Common myeloid progenitor, CD34-positive (primary cell): ENCODE data around the gene OSGIN1.

ENCODE experiments used
- CTCF ChIA-PET: fragments of 350-600 bp; sonication (Branson Sonifier 250); formaldehyde crosslinking; loops from one replicate; lab custom pipeline; 2021; ENCODE audit warnings: antibody characterized with exemption; lab: Charles Lee
- POLR2A ChIA-PET: fragments of 350-600 bp; sonication (Branson Sonifier 250); formaldehyde crosslinking; loops from one replicate; lab custom pipeline; 2021; ENCODE audit warnings: antibody characterized with exemption; lab: Charles Lee
- DNase-seq, 3 donors: peaks; one replicate each; pipeline versions ENCODE4 v3.0.0 to v3.0.0-alpha.2; 2013
- H3K27ac ChIP-seq, 2 experiments: 1 replicate in 1 of 2; 2 replicates in 1 of 2; pipeline ENCODE4 v1.7.0; 2013; ENCODE audit warnings: inconsistent platforms in 2 of 2, low read length in 2 of 2, mild to moderate bottlenecking in 2 of 2, low read depth in 1 of 2, moderate library complexity in 1 of 2; ENCODE audit not compliant: severe bottlenecking in 2 of 2, insufficient read depth in 1 of 2, poor library complexity in 1 of 2
- H3K27me3 ChIP-seq, 5 experiments: replicated peaks in 2 of 5; 1 replicate in 3 of 5; 2 replicates in 2 of 5; pipeline versions ENCODE4 v1.6.1 to v1.7.0; 2013; ENCODE audit warnings: low read length in 4 of 5, mild to moderate bottlenecking in 2 of 5, moderate library complexity in 2 of 5, inconsistent platforms in 1 of 5; ENCODE audit not compliant: insufficient read depth in 5 of 5, control insufficient read depth in 4 of 5
- H3K36me3 ChIP-seq, 4 experiments: 1 replicate in 2 of 4; 2 replicates in 2 of 4; pipeline versions ENCODE4 v1.6.1 to v1.7.0; 2013; ENCODE audit warnings: low read length in 3 of 4, control low read depth in 1 of 4, mild to moderate bottlenecking in 1 of 4; ENCODE audit not compliant: control insufficient read depth in 4 of 4, insufficient read depth in 4 of 4
- H3K4me1 ChIP-seq, 4 experiments: 1 replicate in 3 of 4; 2 replicates in 1 of 4; pipeline versions ENCODE4 v1.6.1 to v1.7.1; 2013; ENCODE audit warnings: low read length in 3 of 4, mild to moderate bottlenecking in 3 of 4, control low read depth in 1 of 4, inconsistent platforms in 1 of 4, moderate library complexity in 1 of 4; ENCODE audit not compliant: control insufficient read depth in 4 of 4, insufficient read depth in 4 of 4; ENCODE audit errors: control extremely low read depth in 1 of 4
- H3K4me3 ChIP-seq, 7 experiments: 1 replicate in 4 of 7; 2 replicates in 3 of 7; pipeline versions ENCODE4 v1.5.1 to v1.7.0; 2013; ENCODE audit warnings: mild to moderate bottlenecking in 7 of 7, low read length in 6 of 7, moderate library complexity in 6 of 7, inconsistent platforms in 2 of 7, low read depth in 2 of 7, control low read depth in 1 of 7; ENCODE audit not compliant: insufficient read depth in 4 of 7, control insufficient read depth in 1 of 7; ENCODE audit errors: extremely low read depth in 1 of 7
- H3K9me3 ChIP-seq, 5 experiments: 1 replicate in 4 of 5; 2 replicates in 1 of 5; pipeline versions ENCODE4 v1.6.1 to v1.7.1; 2013; ENCODE audit warnings: low read length in 4 of 5, mild to moderate bottlenecking in 2 of 5, inconsistent platforms in 1 of 5, low read depth in 1 of 5, moderate library complexity in 1 of 5; ENCODE audit not compliant: control insufficient read depth in 4 of 5, insufficient read depth in 2 of 5; ENCODE audit errors: control extremely low read depth in 1 of 5
- WGBS: methylation state at CpG from one replicate; pipeline ENCODE4 v1.1.5; 2013; ENCODE audit not compliant: insufficient coverage; 5-methylcytosine and 5-hydroxymethylcytosine counted together

Gene OSGIN1

DNA sequence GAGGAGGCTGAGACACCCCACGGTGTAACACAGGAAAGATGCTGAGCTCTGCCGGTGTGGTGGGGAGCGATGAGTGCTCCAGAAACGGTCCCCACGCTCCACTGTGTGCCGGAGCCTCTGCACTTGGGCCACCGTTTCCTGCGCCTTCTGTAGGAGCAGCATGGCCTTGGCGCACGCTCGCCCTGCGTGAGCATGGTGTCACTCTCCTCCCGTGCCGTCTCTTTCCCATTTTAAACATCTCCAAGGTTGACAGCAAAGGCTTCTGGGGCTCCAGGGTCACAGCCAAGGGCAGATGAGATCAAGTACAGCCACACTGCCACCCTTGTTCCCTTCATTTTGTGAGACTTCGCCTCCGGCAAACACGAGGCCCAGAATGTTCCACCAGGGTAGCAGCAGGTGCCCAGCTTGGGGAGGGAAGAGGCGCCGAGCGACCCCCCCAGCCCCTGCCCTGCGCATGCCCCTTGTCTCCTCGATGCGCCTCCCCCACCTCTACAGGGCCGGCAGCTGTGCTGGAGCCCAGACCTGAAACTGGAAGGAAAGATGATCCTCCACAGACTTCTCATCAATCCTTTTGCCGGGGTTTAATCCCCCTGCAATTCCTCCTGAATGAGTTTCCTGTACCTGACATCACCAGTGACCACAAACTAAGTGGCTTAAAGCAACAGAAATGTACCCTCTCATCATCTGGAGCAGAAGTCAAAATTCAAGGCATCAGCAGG lies 19.9 kb upstream of the OSGIN1 start:
- H3K4me1 ChIP-seq: no peaks in the 10 kb centered on the region
- POLR2A ChIA-PET: no interaction called here
- no peak for DNase-seq
- 93% methylated on average over 20 of the region's 25 CpGs for WGBS
- no peak overlapping the region for H3K4me3 ChIP-seq
- H3K9me3 ChIP-seq: no peaks in the 10 kb centered on the region
- CTCF ChIA-PET: no interaction called here
- H3K27me3 ChIP-seq: no peaks in the 10 kb centered on the region
- no peak overlapping the region for H3K27ac ChIP-seq
- peaks cover 0 to 2% (median 0%) of the 10 kb centered on the region in 4 experiments for H3K36me3 ChIP-seq

DNA sequence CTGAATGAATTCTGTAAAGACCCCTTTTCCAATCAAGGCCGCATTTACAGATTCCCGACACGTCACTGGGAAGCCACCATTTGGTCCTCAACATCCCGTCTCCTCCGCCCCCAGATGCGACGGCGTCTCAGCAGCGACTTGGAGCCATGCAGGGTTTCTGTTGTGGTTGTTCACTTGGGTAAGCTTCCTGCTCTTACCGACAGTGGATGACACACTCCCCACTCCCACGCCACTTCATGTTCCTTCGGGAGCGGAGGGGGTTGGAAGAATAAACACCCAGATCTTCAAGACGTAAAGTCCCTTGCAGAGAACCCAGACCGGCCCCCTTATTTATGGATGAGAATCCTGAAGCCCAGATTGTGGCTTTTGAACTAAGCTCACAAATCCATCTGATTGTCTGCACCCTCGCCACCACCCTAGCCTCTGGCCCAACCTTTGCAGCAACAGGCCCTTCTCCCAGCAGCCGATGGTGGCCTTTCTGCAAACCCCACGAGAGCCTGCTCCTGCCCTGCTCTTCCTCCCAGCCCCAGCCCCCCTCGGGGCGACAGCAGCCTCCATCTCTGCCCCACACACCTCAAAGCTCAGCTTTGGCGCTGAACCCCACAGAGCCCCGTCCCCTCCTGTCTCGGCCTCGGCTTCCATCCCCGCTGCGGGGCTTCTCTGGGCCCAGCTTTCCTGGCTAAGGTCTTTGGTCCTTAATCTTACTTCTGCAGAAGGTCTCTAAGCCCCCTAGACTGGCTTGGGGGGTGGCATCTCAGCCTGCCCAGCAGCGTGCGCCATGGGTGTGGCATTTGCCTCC lies 19.0 kb upstream of the OSGIN1 start:
- ChIA-PET CTCF (no interaction called here), POLR2A (no interaction called here)
- DNase-seq: no peak
- no peaks in the 10 kb centered on the region for H3K27me3 ChIP-seq
- no peaks in the 10 kb centered on the region for H3K36me3 ChIP-seq
- no peaks in the 10 kb centered on the region for H3K9me3 ChIP-seq
- WGBS: 93% methylated on average over 28 of the region's 28 CpGs
- H3K4me1 ChIP-seq: no peaks in the 10 kb centered on the region
- no peak overlapping the region for H3K27ac ChIP-seq
- no peak overlapping the region for H3K4me3 ChIP-seq

DNA sequence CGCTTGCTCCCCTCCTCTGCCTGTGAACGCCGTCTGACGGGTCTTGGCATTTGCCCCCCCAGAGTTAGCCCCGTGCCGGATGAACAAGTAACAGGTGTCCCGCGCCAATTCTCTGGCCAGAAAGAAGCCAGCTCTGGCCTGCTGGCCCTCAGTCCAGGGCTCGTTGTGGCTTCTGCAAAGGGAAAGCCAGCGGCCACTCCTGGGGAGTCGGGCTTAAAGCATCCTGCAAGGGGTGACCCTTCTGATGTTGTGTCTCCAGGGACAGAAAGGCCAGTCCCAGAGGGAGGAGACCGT lies 18.4 kb upstream of the OSGIN1 start:
- CTCF ChIA-PET: no interaction called here
- Histone ChIP-seq H3K27me3 (no peaks in the 10 kb centered on the region), H3K4me1 (no peaks in the 10 kb centered on the region), H3K4me3 (no peak overlapping the region), H3K36me3 (no peaks in the 10 kb centered on the region), H3K9me3 (no peaks in the 10 kb centered on the region), H3K27ac (no peak overlapping the region)
- 88% methylated on average over 12 of the region's 12 CpGs for WGBS
- DNase-seq: no peak
- POLR2A ChIA-PET: no interaction called here

GRCh38 chr16:83935005-83935857 lies 17.8 kb upstream of the OSGIN1 start:
- no peak overlapping the region for H3K27ac ChIP-seq
- CTCF ChIA-PET: interaction anchor here (2.4 kb wide), 1 partner anchor 9 kb away, joined by 9 read pairs; no protein-coding TSS in a partner anchor
- WGBS: 95% methylated on average over 20 of the region's 30 CpGs
- H3K27me3 ChIP-seq: no peaks in the 10 kb centered on the region
- POLR2A ChIA-PET: no interaction called here
- DNase-seq: no peak
- H3K36me3 ChIP-seq: no peaks in the 10 kb centered on the region
- H3K9me3 ChIP-seq: no peaks in the 10 kb centered on the region
- no peaks in the 10 kb centered on the region for H3K4me1 ChIP-seq
- no peak overlapping the region for H3K4me3 ChIP-seq

DNA sequence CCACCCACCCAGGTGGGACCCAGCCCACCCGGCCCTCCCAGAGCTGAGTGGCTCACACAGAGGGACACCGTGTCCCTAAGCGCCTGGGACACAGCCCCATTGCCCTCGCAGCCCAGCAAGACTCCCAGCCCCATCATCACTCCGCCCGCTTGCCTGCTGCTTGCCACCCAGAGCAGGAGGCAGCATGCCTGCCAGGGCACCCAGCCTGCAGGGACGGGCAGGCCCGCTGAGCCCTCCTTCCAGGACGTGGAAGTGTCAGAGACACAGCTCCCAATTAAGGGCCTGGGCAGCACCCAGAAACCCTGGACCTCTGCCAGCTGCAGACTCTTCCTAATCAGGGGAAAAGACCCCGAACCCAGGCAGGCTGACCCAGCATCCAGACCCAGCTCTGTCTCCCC lies 17.2 kb upstream of the OSGIN1 start:
- ChIA-PET POLR2A (no interaction called here), CTCF (interaction anchor here (2.4 kb wide), 1 partner anchor 9 kb away, joined by 9 read pairs; no protein-coding TSS in a partner anchor)
- Histone ChIP-seq H3K27me3 (no peaks in the 10 kb centered on the region), H3K4me1 (no peaks in the 10 kb centered on the region), H3K9me3 (no peaks in the 10 kb centered on the region), H3K36me3 (no peaks in the 10 kb centered on the region), H3K27ac (no peak overlapping the region), H3K4me3 (no peak overlapping the region)
- no peak for DNase-seq
- 94% methylated on average over 7 of the region's 10 CpGs for WGBS

DNA sequence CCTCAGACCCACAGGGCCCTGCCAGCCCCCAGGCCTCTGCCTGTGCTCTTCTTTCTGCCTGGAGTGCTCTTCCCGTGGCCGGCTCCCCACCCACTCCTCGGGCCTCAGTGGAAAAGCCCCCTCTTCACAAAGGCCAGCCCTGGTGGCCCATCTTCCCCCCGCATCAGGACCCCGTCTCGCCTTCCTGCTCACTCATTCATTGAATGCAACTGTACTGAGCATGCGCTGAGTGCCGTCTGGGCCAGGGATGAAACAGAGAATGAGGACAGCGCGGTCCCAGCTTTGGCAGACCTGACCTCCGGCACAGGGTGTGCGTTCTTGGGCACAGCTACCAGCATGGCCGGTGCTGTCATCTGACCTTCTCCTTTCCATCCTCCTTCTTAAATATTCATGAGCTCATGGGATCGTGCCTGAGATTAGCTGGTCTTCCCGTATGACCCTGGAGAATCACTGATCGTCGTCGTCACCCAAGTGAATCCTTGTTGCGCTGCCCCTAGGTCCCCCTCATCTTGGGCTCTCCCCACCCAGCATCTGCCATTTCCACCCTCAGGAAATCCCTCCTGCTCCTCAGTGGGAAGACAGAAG lies 16.4 kb upstream of the OSGIN1 start:
- no peaks in the 10 kb centered on the region for H3K9me3 ChIP-seq
- 96% methylated on average over 19 of the region's 19 CpGs for WGBS
- no peak overlapping the region for H3K27ac ChIP-seq
- H3K4me3 ChIP-seq: no peak overlapping the region
- H3K4me1 ChIP-seq: no peaks in the 10 kb centered on the region
- no peaks in the 10 kb centered on the region for H3K27me3 ChIP-seq
- H3K36me3 ChIP-seq: no peaks in the 10 kb centered on the region
- ChIA-PET CTCF (interaction anchor here (2.4 kb wide), 1 partner anchor 10 kb away, joined by 9 read pairs; no protein-coding TSS in a partner anchor), POLR2A (no interaction called here)
- no peak for DNase-seq
